HepG2 (cell line): ENCODE data around the gene ANKS4B.

Experiments used
- JUND ChIP-seq: sonication (generic); formaldehyde crosslinking; IDR thresholded peaks from 2 replicates; pipeline ENCODE4 v1.8.0; 2022; ENCODE audit warnings: mild to moderate bottlenecking, missing genetic modification reagents
- NCOR1 ChIP-seq: fragments of 200-600 bp; sonication (generic); IDR thresholded peaks from 2 replicates; pipeline ENCODE4 v1.7.0; 2017; ENCODE audit warnings: antibody characterized with exemption, low read length, borderline replicate concordance
- RAD21 ChIP-seq: fragments of 450-650 bp; formaldehyde crosslinking; IDR thresholded peaks from 2 replicates; pipeline ENCODE4 v1.5.0; 2020; ENCODE audit warnings: mild to moderate bottlenecking
- RARA ChIP-seq: IDR thresholded peaks from 2 replicates; pipeline ENCODE4 v1.6.1; 2016; ENCODE audit warnings: missing genetic modification reagents, missing compliant biosample characterization
- ZZZ3 ChIP-seq: sonication (generic); formaldehyde crosslinking; IDR thresholded peaks from 2 replicates; pipeline ENCODE4 v1.4.0; 2020; ENCODE audit warnings: missing genetic modification reagents, mild to moderate bottlenecking, borderline replicate concordance

- TF ChIP-seq JUND (no peak), NCOR1 (no peak), ZZZ3 (CRISPR knock-in tag) (no peak), RARA (no peak), RAD21 (no peak)
Measured at GRCh38 chr16:21190599-21190998, 42.9 kb upstream of the ANKS4B start.
